Ectodermal cell (in vitro differentiated cells): ENCODE results near the gene MAGEB1.

Experiments used
- H3K27ac ChIP-seq: 2 replicates; pipeline ENCODE4 v1.7.0; 2013; ENCODE audit warnings: mild to moderate bottlenecking, low read depth, low read length; ENCODE audit not compliant: insufficient read depth, poor library complexity, severe bottlenecking
- H3K27me3 ChIP-seq: 2 replicates; pipeline ENCODE4 v1.7.0; 2013; ENCODE audit warnings: mild to moderate bottlenecking, low read length; ENCODE audit not compliant: insufficient read depth, control insufficient read depth, poor library complexity, severe bottlenecking
- H3K36me3 ChIP-seq: one replicate; pipeline ENCODE4 v1.7.0; 2013; ENCODE audit warnings: low read length; ENCODE audit not compliant: control insufficient read depth, insufficient read depth
- H3K4me1 ChIP-seq: one replicate; pipeline ENCODE4 v1.7.0; 2013; ENCODE audit warnings: low read length; ENCODE audit not compliant: control insufficient read depth, insufficient read depth
- H3K4me3 ChIP-seq: 2 replicates; pipeline ENCODE4 v1.7.0; 2013; ENCODE audit warnings: low read depth, low read length, control low read depth; ENCODE audit not compliant: insufficient read depth
- H3K9me3 ChIP-seq: 2 replicates; pipeline ENCODE4 v1.7.0; 2013; ENCODE audit warnings: mild to moderate bottlenecking, low read length, moderate library complexity; ENCODE audit not compliant: control insufficient read depth
- WGBS, 2 experiments: methylation state at CpG; one replicate each; pipeline ENCODE4 v1.1.7; 2013; ENCODE audit warnings: missing lambda C conversion rate in 2 of 2; 5-methylcytosine and 5-hydroxymethylcytosine counted together

Gene MAGEB1

DNA sequence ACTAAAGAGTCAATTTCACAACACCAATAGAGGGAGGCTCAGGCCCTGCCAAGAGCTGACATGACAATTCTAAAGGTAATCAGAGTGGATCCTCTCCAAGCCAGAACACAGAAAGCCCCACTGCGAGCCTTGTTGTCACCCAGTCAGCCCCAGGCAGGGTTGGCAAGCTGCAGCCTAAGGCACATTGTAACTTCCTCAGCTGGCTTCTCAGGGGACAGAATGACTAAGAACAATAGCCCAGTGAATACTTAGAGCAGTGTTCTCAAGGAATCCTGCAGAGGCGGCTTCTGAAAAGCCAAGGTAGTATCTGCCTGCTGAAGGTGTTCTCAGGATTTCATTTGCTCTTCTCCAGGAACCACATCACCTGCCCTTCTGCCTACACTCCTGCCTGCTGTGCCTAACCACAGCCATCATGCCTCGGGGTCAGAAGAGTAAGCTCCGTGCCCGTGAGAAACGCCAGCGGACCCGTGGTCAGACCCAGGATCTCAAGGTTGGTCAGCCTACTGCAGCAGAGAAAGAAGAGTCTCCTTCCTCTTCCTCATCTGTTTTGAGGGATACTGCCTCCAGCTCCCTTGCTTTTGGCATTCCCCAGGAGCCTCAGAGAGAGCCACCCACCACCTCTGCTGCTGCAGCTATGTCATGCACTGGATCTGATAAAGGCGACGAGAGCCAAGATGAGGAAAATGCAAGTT, 5.1 kb upstream of the MAGEB1 start, which contains the start of gene MAGEB4:
Gene MAGEB4, plus strand, starts transcription at position 277 of the 692 bp plus-strand sequence. Its CDS starts 136 bp downstream, at position 413.
- H3K27ac ChIP-seq = no peak within 1 kb of the TSS
- WGBS, 2 experiments = 86 to 88% methylated on average over 10 of the region's 10 CpGs

DNA sequence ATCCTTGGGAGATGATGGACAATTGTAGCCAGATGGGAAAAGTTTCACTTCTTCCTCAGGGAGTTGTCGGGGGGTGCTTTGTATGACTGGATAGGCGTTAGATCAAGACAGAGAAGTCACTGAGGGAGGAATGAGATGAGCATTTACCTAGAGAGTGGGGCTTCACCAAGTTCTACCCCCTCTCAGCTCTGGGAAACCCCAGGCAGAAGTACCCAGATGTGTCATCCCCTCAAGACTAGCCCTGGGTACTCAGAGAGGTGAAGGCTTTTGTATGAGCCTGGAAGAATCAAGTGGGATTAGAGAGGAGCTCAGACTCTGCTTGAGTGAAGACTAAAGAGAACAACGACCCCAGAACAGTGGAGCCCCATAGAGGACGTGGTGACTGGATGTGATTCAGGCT, 1.9 kb downstream of the MAGEB1 start:
- 92 to 94% methylated on average over 2 to 4 of the region's 4 CpGs for WGBS, 2 experiments
- H3K27me3 ChIP-seq = no peaks in the 10 kb centered on the region
- no peaks in the 10 kb centered on the region for H3K36me3 ChIP-seq
- H3K4me3 ChIP-seq = no peak overlapping the region
- no peaks in the 10 kb centered on the region for H3K9me3 ChIP-seq
- H3K4me1 ChIP-seq = no peaks in the 10 kb centered on the region
- no peak overlapping the region for H3K27ac ChIP-seq

More for the DNA sequence above, 5.1 kb upstream of the MAGEB1 start, which contains the start of gene MAGEB4:
- Histone ChIP-seq H3K27me3 (no peaks in the 10 kb centered on the region), H3K36me3 (no peaks in the 10 kb centered on the region), H3K4me3 (no peak within 1 kb of the TSS), H3K4me1 (no peaks in the 10 kb centered on the region), H3K9me3 (no peaks in the 10 kb centered on the region)

DNA sequence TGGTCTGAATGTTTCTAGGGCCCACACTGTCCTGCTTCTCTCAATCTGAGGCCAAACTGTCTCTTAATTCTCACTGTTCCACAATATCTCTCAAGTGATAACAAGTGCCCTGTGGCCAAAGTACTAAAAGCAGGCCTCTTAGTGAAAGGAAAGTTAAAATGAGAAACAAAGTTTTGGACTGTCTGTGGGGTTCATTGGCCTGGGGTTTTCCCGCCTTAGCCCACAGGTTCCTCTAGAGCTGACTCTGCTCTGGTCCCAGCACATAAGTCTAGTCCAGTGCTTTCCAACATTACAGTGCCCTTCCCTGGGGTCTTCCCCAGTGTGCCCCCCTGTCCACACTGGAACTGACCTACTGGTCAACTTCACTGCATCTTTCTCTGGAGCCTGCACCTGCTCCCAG, 6.3 kb downstream of the MAGEB1 start:
- Histone ChIP-seq H3K9me3 (no peaks in the 10 kb centered on the region), H3K27me3 (no peaks in the 10 kb centered on the region)
- 90 to 93% methylated on average over 1 of the region's 1 CpG for WGBS, 2 experiments

GRCh38 chrX:30259927-30260326, 13.0 kb downstream of the MAGEB1 start:
- no peak overlapping the region for H3K27ac ChIP-seq
- 98 to 100% methylated on average over 2 of the region's 2 CpGs for WGBS, 2 experiments
- no peak overlapping the region for H3K4me3 ChIP-seq
- H3K4me1 ChIP-seq = no peaks in the 10 kb centered on the region
- H3K9me3 ChIP-seq = no peaks in the 10 kb centered on the region
- H3K36me3 ChIP-seq = no peaks in the 10 kb centered on the region
- no peaks in the 10 kb centered on the region for H3K27me3 ChIP-seq

More for the DNA sequence above, 6.3 kb downstream of the MAGEB1 start:
- no peak overlapping the region for H3K4me3 ChIP-seq
- no peak overlapping the region for H3K27ac ChIP-seq
- H3K4me1 ChIP-seq = no peaks in the 10 kb centered on the region
- H3K36me3 ChIP-seq = no peaks in the 10 kb centered on the region

DNA sequence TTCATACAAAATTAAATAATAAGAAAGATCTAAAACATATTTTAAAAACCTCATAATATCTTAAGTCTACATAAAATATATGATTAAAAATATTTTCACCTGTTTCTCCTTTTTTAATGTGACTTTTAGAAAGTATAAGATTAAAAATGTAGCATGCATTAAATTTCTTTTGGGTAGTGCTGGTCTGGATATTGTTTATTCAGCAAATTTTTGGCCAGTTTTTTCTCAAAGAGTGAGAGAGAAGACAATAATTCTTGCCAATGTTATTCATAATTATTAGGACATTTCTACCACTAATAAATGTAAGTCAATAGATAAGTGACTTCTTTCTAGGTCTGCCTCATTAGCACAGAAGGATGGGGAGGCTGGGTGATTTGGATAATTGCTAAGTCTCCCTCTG, 14.1 kb downstream of the MAGEB1 start:
- H3K4me1 ChIP-seq = no peaks in the 10 kb centered on the region
- H3K9me3 ChIP-seq = no peaks in the 10 kb centered on the region
- no peaks in the 10 kb centered on the region for H3K36me3 ChIP-seq
- H3K27me3 ChIP-seq = no peaks in the 10 kb centered on the region
- H3K27ac ChIP-seq = no peak overlapping the region
- H3K4me3 ChIP-seq = no peak overlapping the region

DNA sequence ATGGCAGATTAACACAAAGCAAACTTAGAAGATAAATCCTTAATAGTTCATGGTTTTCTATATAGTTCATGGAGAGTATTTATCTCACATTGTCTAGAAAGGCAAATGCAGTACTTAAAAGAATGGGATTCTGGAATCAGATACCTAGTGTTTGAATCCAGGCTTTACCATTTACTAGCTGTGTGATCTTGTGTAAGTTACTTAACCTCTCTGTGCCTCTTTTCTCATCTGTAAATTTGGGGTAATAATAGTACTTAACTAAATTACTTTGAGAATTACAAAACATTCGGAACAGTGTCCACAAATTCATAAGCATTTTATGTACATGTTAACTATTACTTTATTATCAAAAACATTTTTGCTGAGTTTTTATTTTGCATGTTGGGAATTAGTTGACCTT, 15.8 kb downstream of the MAGEB1 start:
- Histone ChIP-seq H3K27ac (no peak overlapping the region), H3K27me3 (no peaks in the 10 kb centered on the region), H3K4me1 (no peaks in the 10 kb centered on the region), H3K4me3 (no peak overlapping the region), H3K36me3 (no peaks in the 10 kb centered on the region), H3K9me3 (no peaks in the 10 kb centered on the region)
- no CpG with 5 or more reads among the region's 1 CpG for WGBS, 2 experiments

GRCh38 chrX:30270639-30271038, 23.7 kb downstream of the MAGEB1 start:
- H3K9me3 ChIP-seq = no peaks in the 10 kb centered on the region
- no peak overlapping the region for H3K4me3 ChIP-seq
- no peaks in the 10 kb centered on the region for H3K36me3 ChIP-seq
- H3K4me1 ChIP-seq = no peaks in the 10 kb centered on the region
- no peaks in the 10 kb centered on the region for H3K27me3 ChIP-seq
- 90 to 98% methylated on average over 3 of the region's 3 CpGs for WGBS, 2 experiments
- no peak overlapping the region for H3K27ac ChIP-seq

- Histone ChIP-seq H3K27me3 (no peaks in the 10 kb centered on the region), H3K4me1 (no peaks in the 10 kb centered on the region), H3K4me3 (no peak overlapping the region), H3K9me3 (no peaks in the 10 kb centered on the region), H3K36me3 (no peaks in the 10 kb centered on the region), H3K27ac (no peak overlapping the region)
- WGBS, 2 experiments = 60 to 75% methylated on average over 1 of the region's 1 CpG
Measured at GRCh38 chrX:30275498-30275897, 28.6 kb downstream of the MAGEB1 start.

DNA sequence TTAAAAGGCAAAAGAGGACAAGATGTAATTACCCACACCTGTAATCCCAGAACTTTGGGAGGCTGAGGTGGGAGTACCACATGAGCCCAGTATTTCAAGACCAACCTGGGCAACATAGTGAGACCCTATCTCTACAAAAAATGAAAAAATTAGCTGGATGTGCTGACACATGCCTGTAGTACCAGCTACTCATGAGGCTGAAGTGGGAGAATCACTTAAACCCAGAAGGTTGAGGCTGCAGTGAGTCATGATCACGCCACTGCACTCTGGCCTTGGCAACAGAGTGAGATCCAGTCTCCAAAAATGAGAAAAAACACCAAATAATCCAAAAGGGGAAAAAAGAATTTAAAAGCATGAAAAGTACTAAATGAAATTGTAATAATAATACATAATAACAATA, 31.4 kb downstream of the MAGEB1 start:
- H3K4me1 ChIP-seq = no peaks in the 10 kb centered on the region
- 100% methylated on average over 1 of the region's 1 CpG for WGBS, 2 experiments

GRCh38 chrX:30280428-30280827, 33.5 kb downstream of the MAGEB1 start:
- no peaks in the 10 kb centered on the region for H3K27me3 ChIP-seq
- H3K27ac ChIP-seq = no peak overlapping the region
- WGBS, 2 experiments = 89 to 100% methylated on average over 1 of the region's 1 CpG
- no peaks in the 10 kb centered on the region for H3K9me3 ChIP-seq
- no peaks in the 10 kb centered on the region for H3K36me3 ChIP-seq
- no peaks in the 10 kb centered on the region for H3K4me1 ChIP-seq
- H3K4me3 ChIP-seq = no peak overlapping the region

More for the DNA sequence above, 31.4 kb downstream of the MAGEB1 start:
- no peak overlapping the region for H3K4me3 ChIP-seq
- H3K9me3 ChIP-seq = no peaks in the 10 kb centered on the region
- no peaks in the 10 kb centered on the region for H3K36me3 ChIP-seq
- H3K27me3 ChIP-seq = no peaks in the 10 kb centered on the region
- no peak overlapping the region for H3K27ac ChIP-seq
